Measurements from ENCODE around the gene DDX1. TPM values are rescaled to one million over a fixed set of nuclear protein-coding genes. Genes with fewer than 3 reads are reported as not detected.

Gene DDX1
- total and polyA plus RNA-seq, 2 donors (not counting 3 experiments of a cell fraction or from before 2014, with no cell fraction given): 41.2 to 117 TPM

GRCh38 chr2:15626126-15626525 lies 34.5 kb downstream of the DDX1 start:
- Histone ChIP-seq H3K27me3 (ENCODE audit: control insufficient read depth in 2 of 2, insufficient read depth in 2 of 2, low read length in 2 of 2) (no peaks in the 10 kb centered on the region), H3K27ac (ENCODE audit: insufficient read depth, low read depth, low read length) (no peak overlapping the region), H4K20me1 (replicated peaks; ENCODE audit: control insufficient read depth, extremely low read depth, insufficient read depth, low read length) (peaks cover 4% of the 10 kb centered on the region), H3K9ac (replicated peaks; ENCODE audit: extremely low read depth, insufficient read depth, low read length) (no peak overlapping the region), H2AFZ (ENCODE audit: low read depth, low read length) (no peak overlapping the region), H3K9me3 (replicated peaks; ENCODE audit: control insufficient read depth, insufficient read depth, low read length) (no peaks in the 10 kb centered on the region), H3K79me2 (ENCODE audit: control insufficient read depth, insufficient read depth, low read length) (no peaks in the 10 kb centered on the region), H3K4me2 (ENCODE audit: insufficient read depth, low read length) (no peak overlapping the region), H3K4me3 (replicated peaks in 1 of 3; ENCODE audit: insufficient read depth in 1 of 3, low read depth in 1 of 3, low read length in 3 of 3) (no peak overlapping the region), H3K36me3 (ENCODE audit: control insufficient read depth in 2 of 2, extremely low read depth in 1 of 2, insufficient read depth in 2 of 2, low read length in 2 of 2) (peaks cover 10 to 28% of the 10 kb centered on the region in 2 experiments), H3K4me1 (ENCODE audit: control insufficient read depth, extremely low read depth, insufficient read depth, low read length) (no peaks in the 10 kb centered on the region), H3K9me1 (replicated peaks; ENCODE audit: control insufficient read depth, extremely low read depth, insufficient read depth, low read length) (no peaks in the 10 kb centered on the region)
- dilution Hi-C loops (cut with MboI; ENCODE audit: extremely low pct_ligation_motif_present, low sequenced_read_pairs) (no loop called here), intact Hi-C loops (cut with micrococcal nuclease) (no loop called here)
- CTCF ChIA-PET: no interaction called here
- no peak for FAIRE-seq
- TF ChIP-seq EZH2 (IDR thresholded peaks at IDR 0.05; ENCODE audit: borderline replicate concordance, low read depth, low read length, severe bottlenecking) (no peak), MAX (IDR thresholded peaks at IDR 0.05; ENCODE audit: insufficient read depth, insufficient read length) (no peak), FOS (IDR thresholded peaks at IDR 0.05; ENCODE audit: borderline replicate concordance, insufficient read depth, low read length) (no peak), GATA2 (IDR thresholded peaks at IDR 0.05; ENCODE audit: insufficient read depth, insufficient read length, low read depth, low read length) (no peak), MYC (IDR thresholded peaks at IDR 0.05; ENCODE audit: low read depth, low read length) (no peak), POLR2A (IDR thresholded peaks at IDR 0.05; ENCODE audit: low read depth, low read length) (no peak), JUN (IDR thresholded peaks at IDR 0.05; ENCODE audit: borderline replicate concordance, insufficient read depth, insufficient read length, low read depth) (no peak), CTCF (IDR thresholded peaks at IDR 0.05; ENCODE audit: extremely low read depth in 1 of 2, insufficient read depth in 1 of 2, low read depth in 1 of 2, low read length in 2 of 2) (no peak), POLR2AphosphoS5 (IDR thresholded peaks at IDR 0.05; ENCODE audit: insufficient read depth, low read depth, low read length) (no peak)
- no peak for DNase-seq (ENCODE audit: low read depth, low spot score)
- BruUV-seq (replicated peaks): no TSS peak
- POLR2A ChIA-PET: interaction anchor here (0.5 kb wide), 1 partner anchor 88 kb away, joined by 3 read pairs; no protein-coding TSS in a partner anchor

Data from endothelial cell of umbilical vein (primary cell).